Lower leg skin (tissue), 4 donors: Measurements from ENCODE around the gene EIF4EBP2. TPM values are rescaled to one million over a fixed set of nuclear protein-coding genes. Genes with fewer than 3 reads are reported as not detected.

Experiments
- DNase-seq, 2 donors: peaks; one replicate each; pipeline ENCODE4 v3.0.0-alpha.2; 2019; ENCODE audit warnings: low spot score in 2 of 2
- H3K4me3 ChIP-seq: fragments of 200-600 bp; sonication (generic); 2 replicates; pipeline ENCODE4 v1.5.1; 2017; ENCODE audit warnings: mild to moderate bottlenecking, low read depth; ENCODE audit not compliant: poor library complexity, severe bottlenecking
- CTCF ChIP-seq, 3 donors: fragments of 450-650 bp; IDR thresholded peaks; one replicate each; pipeline ENCODE4 v1.5.1; 2016; ENCODE audit warnings: antibody characterized with exemption in 3 of 3, mild to moderate bottlenecking in 3 of 3, moderate library complexity in 2 of 3
- POLR2A ChIP-seq, 2 donors: fragments of 450-650 bp; IDR thresholded peaks; one replicate each; pipeline ENCODE4 v1.6.1; 2016 to 2017; ENCODE audit warnings: antibody characterized with exemption in 2 of 2, mild to moderate bottlenecking in 1 of 2, moderate library complexity in 1 of 2
- WGBS, 2 donors: methylation state at CpG; one replicate each; pipeline ENCODE4 v1.1.5; 2018; 5-methylcytosine and 5-hydroxymethylcytosine counted together
- intact Hi-C: fragments of 100-400 bp; cut with DNase I; formaldehyde crosslinking; loops from one replicate; pipeline ENCODE4 v1.15.0; 2023; ENCODE audit warnings: low total_unique reads
- total RNA-seq, 4 donors: library from RNA; depleted of rRNA; stranded (reverse); fragments of >200 nt; gene quantifications; one replicate each; pipeline ENCODE4 v1.1.0, GENCODE V29; 2016

EIF4EBP2 gene
- total RNA-seq, 4 donors from 2014 or later: 40.2 to 68.0 (median 58.9) TPM

DNA sequence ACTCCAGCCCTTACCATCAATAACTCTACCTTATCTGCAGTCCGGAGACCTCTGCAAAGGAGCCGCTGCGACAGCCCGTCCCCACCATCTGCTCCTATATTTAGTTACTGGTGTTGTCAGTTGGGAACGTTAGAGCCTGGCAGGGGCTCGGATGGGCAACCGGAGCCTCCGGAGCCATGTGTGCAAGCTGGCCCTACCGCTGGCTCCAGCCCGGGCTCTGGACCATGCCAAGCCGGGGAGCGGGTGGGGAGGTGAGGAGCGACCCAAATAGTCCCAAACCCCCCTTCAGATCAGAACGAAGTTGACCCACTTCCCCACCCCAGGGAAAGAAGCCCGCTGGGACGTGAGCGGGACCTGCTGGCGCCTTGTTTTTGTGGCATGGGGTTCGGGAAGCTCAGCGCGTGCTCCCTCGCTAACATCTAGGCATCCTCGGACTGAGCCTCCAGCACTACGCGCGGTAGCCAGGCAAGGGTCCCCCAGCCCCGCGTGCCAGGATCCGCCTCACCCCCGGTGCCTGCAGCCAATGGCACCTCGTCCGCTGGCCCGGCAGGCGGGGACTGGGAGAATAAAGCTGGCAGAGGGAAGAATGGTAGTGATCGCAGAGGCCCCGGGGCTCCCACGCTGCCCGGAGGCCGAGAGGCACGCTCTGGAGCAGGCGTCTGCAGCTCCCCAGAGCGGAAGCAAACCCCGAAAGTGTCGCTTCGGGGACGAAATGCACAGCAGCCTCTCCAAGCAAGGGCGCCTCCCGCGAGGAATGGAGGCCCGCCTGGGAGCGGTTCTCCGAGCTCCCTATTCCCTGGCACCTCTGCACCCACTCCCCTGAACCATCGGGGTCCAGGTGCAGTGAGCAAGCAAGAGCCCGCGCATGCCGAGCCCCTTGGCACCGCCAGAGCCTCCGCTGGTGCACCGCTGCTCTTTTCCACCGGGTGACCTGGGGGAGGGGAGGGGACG lies 22.2 kb upstream of the EIF4EBP2 start:
- intact Hi-C loops: no loop called here
- 3 to 6% methylated on average over 46 to 47 of the region's 61 CpGs for WGBS, 2 donors
- DNase-seq: peak in 1 of 2 donors; percentile 89

GRCh38 chr10:70391654-70392053 lies 12.3 kb upstream of the EIF4EBP2 start:
- TF ChIP-seq POLR2A (IDR thresholded peaks at IDR 0.05) (no peak), CTCF (IDR thresholded peaks at IDR 0.05) (no peak)
- DNase-seq: peak in 1 of 2 donors; percentile 50
- H3K4me3 ChIP-seq: no peak overlapping the region
- intact Hi-C loops: no loop called here
- WGBS, 2 donors: 52 to 62% methylated on average over 4 of the region's 4 CpGs

More for the DNA sequence above, 22.2 kb upstream of the EIF4EBP2 start:
- TF ChIP-seq CTCF (IDR thresholded peaks at IDR 0.05): no peak
- TF ChIP-seq POLR2A (IDR thresholded peaks at IDR 0.05): no peak
- H3K4me3 ChIP-seq: peak overlapping the region; percentile 67

DNA sequence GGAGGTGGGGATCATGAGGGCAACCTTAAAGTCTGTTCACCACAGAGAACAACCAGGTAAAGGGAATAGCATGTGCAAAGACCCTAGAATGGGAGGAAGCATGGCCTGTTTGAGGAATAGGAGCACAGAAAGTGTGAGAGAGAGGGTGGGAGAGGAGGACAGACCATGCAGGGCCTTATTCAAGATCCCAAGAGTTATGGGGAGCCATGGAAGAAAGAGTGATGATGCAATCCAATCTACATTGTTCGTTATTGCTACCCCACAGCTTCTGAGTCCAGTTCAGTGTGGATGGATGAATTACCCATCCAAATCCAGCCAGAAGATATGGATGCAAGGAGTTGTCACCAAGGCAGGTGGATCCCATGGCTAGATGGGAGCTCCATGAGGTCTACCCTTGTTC lies 7.8 kb upstream of the EIF4EBP2 start:
- H3K4me3 ChIP-seq: no peak overlapping the region
- WGBS, 2 donors: 90 to 91% methylated on average over 1 of the region's 1 CpG
- peak in 1 of 2 donors; percentile 13 for DNase-seq
- intact Hi-C loops: no loop called here
- TF ChIP-seq POLR2A (IDR thresholded peaks at IDR 0.05) (no peak), CTCF (IDR thresholded peaks at IDR 0.05) (no peak)

DNA sequence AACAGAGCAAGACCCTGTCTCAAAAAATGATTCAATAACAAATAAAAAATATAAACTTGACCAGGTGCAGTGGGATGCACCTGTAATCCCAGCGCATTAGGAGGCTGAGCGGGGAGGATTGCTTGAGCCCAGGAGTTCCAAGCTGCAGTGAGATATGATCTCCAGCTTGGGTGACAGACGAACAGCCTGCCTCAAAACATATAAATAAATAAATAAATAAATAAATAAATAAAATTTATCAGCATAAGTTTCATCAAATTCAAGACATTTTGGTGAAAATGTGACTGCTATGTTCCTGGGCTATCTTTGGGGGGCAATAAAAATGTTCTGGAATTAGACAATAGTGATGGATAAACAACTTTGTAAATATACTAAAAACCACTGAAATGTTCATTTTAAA lies 4.8 kb upstream of the EIF4EBP2 start:
- DNase-seq: no peak
- WGBS, 2 donors: 89 to 96% methylated on average over 3 of the region's 3 CpGs
- intact Hi-C loops: no loop called here
- H3K4me3 ChIP-seq: no peak overlapping the region
- TF ChIP-seq CTCF (IDR thresholded peaks at IDR 0.05): no peak
- no peak for TF ChIP-seq POLR2A (IDR thresholded peaks at IDR 0.05)

DNA sequence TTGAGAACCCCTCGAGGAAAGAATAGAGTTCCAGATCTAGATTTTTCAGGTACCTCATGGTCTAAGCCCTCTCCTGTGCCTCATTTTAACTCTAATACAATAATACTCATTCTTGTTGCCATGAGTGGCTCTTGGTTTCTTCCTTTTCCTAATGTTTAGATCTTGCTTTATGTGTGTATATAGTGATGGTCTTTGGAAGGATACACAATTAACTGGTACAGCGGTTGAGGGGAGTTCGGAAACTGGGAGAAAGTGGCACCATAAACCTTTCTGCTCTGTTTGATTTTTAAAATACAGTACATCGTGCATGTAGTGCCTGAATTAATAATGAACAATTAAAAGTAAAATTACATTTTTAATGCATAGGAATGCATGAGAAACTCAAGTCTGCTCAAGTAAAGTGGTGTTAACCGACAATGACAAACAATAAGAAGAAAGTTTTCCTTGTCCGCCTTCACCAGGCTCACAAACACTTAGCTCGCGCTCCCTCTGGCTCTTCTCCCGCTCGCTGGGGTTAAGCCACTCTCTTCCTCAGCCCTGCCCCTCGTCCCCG lies 386 bp upstream of the EIF4EBP2 start:
- intact Hi-C loops: no loop called here
- DNase-seq: no peak
- WGBS, 2 donors: 3 to 4% methylated on average over 12 of the region's 12 CpGs
- no peak for TF ChIP-seq CTCF (IDR thresholded peaks at IDR 0.05)
- no peak for TF ChIP-seq POLR2A (IDR thresholded peaks at IDR 0.05)
- no peak overlapping the region for H3K4me3 ChIP-seq
